ENCODE measurements around the gene CEP152.
"Not testable (repeated sequence)": the region's sequence is repeated elsewhere in the genome, so short reads cannot be mapped to it uniquely, and the experiment has no call there.

The CEP152 gene

GRCh38 chr15:48811325-48811958, 573 bp upstream of the CEP152 start:
- DNase-seq (ENCODE audit: low spot score), result no peak

- DNase-seq (ENCODE audit: low spot score), result no peak
Measured at GRCh38 chr15:48806151-48806550, 4.7 kb downstream of the CEP152 start.

- no peak for DNase-seq (ENCODE audit: low spot score)
Measured at GRCh38 chr15:48805591-48805990, 5.3 kb downstream of the CEP152 start.

- no peak for DNase-seq (ENCODE audit: low spot score)
Measured at GRCh38 chr15:48803877-48804276, 7.0 kb downstream of the CEP152 start.

GRCh38 chr15:48802867-48803266, 8.0 kb downstream of the CEP152 start:
- DNase-seq (ENCODE audit: low spot score), result no peak

- DNase-seq (ENCODE audit: low spot score), result no peak
Measured at GRCh38 chr15:48802257-48802656, 8.6 kb downstream of the CEP152 start.

- peak; percentile 43 for DNase-seq (ENCODE audit: low spot score)
Measured at GRCh38 chr15:48800811-48801455, 9.9 kb downstream of the CEP152 start.

- no peak for DNase-seq (ENCODE audit: low spot score)
Measured at GRCh38 chr15:48800245-48800644, 10.6 kb downstream of the CEP152 start.

GRCh38 chr15:48798319-48798718, 12.6 kb downstream of the CEP152 start:
- DNase-seq (ENCODE audit: low spot score), result no peak

- DNase-seq (ENCODE audit: low spot score), result no peak
Measured at GRCh38 chr15:48796930-48797329, 13.9 kb downstream of the CEP152 start.

- no peak for DNase-seq (ENCODE audit: low spot score)
Measured at GRCh38 chr15:48796521-48796920, 14.3 kb downstream of the CEP152 start.

GRCh38 chr15:48795901-48796300, 15.0 kb downstream of the CEP152 start:
- no peak for DNase-seq (ENCODE audit: low spot score)

GRCh38 chr15:48794697-48795134, 16.2 kb downstream of the CEP152 start:
- DNase-seq (ENCODE audit: low spot score), result peak; percentile 16

GRCh38 chr15:48792408-48792807, 18.5 kb downstream of the CEP152 start:
- DNase-seq (ENCODE audit: low spot score), result no peak

- DNase-seq (ENCODE audit: low spot score), result not testable (repeated sequence)
Measured at GRCh38 chr15:48790466-48791115, 20.3 kb downstream of the CEP152 start.

- no peak for DNase-seq (ENCODE audit: low spot score)
Measured at GRCh38 chr15:48785712-48786111, 25.2 kb downstream of the CEP152 start.

GRCh38 chr15:48785195-48785594, 25.7 kb downstream of the CEP152 start:
- peak; percentile 15 for DNase-seq (ENCODE audit: low spot score)

- no peak for DNase-seq (ENCODE audit: low spot score)
Measured at GRCh38 chr15:48784756-48785155, 26.1 kb downstream of the CEP152 start.

- DNase-seq (ENCODE audit: low spot score), result no peak
Measured at GRCh38 chr15:48782911-48783310, 28.0 kb downstream of the CEP152 start.

- DNase-seq (ENCODE audit: low spot score), result no peak
Measured at GRCh38 chr15:48781481-48782081, 29.3 kb downstream of the CEP152 start.

- DNase-seq (ENCODE audit: low spot score), result no peak
Measured at GRCh38 chr15:48781017-48781416, 29.9 kb downstream of the CEP152 start.

GRCh38 chr15:48778331-48778730, 32.5 kb downstream of the CEP152 start:
- DNase-seq (ENCODE audit: low spot score), result no peak

Measured in Ammon's horn (tissue), 1 donor.